ENCODE data around the gene TRPM5. TPM values are rescaled to one million over a fixed set of nuclear protein-coding genes. Genes with fewer than 3 reads are reported as not detected.

TRPM5 gene
- total and polyA plus RNA-seq, 2 of the 8 experiments (the other 6 are each of a cell fraction or from before 2014, with no cell fraction given) = 0.02 TPM; not detected in 1

DNA sequence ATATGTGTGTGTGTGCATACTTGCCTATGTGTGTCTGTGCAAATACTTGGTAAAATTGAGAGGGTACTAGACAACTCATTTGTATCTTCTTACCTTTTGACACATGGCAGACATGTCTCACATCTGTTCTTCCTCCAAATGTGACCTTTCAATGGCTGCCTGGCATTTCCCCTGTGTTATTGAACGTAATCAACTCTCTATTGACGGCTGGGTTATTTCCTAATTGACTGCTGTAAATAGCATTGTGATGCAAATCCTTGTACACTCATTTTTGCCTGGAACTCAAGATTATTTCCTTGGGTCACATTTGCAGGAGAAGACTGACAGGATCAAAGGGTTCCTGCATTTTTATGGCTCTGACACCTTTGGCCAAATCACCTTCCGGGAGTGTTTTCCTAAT lies 37.9 kb upstream of the TRPM5 start (continued):
- TF ChIP-seq SRF (IDR thresholded peaks at IDR 0.05; ENCODE audit: low read depth, low read length) = no peak
- TF ChIP-seq CBX5 (IDR thresholded peaks at IDR 0.05; ENCODE audit: low read depth, low read length) = no peak
- no peak for TF ChIP-seq TCF12 (IDR thresholded peaks at IDR 0.05; ENCODE audit: low read depth, low read length)

Data from H1 (cell line).